Hematopoietic multipotent progenitor cell treated with erythropoietin and hydrocortisone succinate and interleukin-3 and kit ligand, for 15 days (in vitro differentiated cells): ENCODE data around the gene RMC1.
A peak's percentile ranks its signal among the peaks of the same experiment; 100 is the strongest.
"Not testable (repeated sequence)": the region's sequence is repeated elsewhere in the genome, so short reads cannot be mapped to it uniquely, and the experiment has no call there.

Source experiments
- DNase-seq: peaks from one replicate; pipeline ENCODE4 v3.0.0-alpha.2; 2015; ENCODE audit warnings: low spot score

RMC1 gene

DNA sequence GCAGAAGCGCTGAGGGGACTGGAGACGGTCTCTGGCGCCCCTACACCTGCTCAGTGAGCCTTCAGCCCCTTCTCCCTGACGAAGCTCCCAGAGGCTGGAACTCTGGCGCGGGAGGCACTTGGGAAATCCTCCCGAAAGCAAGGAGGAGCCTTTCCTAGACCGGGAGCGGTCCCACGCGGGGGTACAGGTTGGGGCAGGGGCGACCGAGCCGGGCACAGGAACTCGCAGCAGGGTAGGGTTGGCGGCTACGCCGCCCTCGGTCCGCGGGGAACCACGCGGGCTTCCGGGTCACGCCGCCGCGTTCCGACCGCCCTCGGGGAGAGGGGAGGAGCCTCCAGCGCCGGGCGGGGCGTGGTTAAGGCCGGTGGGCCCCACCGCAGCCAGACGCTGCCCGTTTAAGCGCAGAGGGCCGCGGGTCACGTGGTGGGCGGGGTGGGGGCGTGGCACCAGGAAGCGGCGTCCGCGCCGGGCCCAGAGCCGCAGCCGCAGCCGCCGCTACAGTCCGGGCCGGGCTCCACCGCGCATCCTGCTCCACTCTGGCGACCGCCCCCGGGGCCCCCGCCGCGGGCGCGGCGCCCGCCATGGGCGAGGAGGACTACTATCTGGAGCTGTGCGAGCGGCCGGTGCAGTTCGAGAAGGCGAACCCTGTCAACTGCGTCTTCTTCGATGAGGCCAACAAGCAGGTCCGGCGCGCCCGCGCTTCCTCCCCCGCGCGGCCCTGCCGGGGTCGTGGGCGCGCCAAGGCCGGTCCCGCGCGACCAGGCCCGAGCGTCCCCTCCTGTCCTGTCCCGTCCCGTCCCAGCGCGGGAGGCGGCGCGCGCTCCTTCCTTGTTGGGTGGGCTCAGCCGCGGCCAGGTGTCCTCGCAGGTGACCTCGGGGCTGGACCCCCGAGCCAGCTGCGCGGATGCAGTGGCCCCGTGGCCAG is at the start of gene RMC1:
Gene RMC1 (plus strand): TSS at position 474 of the 925 bp plus-strand sequence. CDS start 108 bp downstream, at position 582.
- peak; percentile 96 for DNase-seq

GRCh38 chr18:23453680-23454058 is 49.6 kb upstream of the RMC1 start:
- peak; percentile 76 for DNase-seq

DNA sequence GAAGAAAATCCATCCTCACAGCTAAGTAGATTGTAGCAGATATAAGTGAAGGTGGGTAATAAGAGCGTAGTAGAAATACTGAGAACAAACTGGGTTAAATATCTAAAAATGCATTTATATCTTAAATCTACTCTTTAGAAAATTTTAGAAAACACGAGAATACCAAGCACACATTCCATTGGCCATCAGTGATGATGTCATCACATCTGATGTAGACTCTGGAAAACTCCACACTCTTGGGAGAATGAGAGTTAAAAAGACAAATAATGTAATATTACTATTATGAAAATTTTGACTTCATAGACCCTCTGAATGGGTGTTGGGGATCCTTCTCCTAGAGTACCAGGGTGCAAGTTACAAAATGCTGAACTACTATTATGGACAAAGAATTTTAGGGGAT is 46.5 kb upstream of the RMC1 start:
- no peak for DNase-seq

DNA sequence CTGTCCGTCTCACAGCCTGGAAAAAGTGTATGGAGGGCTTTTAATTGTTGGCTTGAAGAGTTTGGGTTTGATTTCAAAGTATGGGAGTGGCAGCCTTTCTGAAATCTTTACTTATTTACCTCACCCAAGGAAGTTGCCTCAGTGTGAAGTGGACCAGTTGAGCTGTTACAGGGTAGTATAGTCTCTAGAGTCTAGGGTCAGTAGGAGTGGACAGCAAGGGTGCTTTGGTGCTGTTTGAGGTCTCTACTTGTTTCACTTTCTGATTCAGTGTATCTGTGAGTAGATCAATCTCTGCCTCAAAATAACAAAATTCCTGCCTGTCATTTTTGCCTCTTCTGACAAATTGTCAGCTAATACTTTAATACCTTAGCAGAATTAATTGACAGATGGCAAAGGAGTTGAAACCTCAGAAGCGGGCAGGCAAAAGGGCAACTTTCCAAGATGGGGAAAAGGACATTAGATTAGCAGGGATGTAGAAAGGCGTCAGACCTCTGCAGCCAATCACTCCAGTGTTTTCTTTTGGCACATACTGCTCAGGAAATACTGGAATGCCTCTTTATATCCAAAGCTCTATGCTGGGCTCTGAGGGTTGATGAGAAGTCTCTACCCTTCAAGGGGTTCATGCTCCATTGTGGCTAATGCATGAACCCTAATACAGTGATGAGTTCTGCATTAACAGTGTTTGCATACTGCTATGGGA is 44.3 kb upstream of the RMC1 start:
- no peak for DNase-seq

GRCh38 chr18:23459530-23459921 is 43.8 kb upstream of the RMC1 start:
- DNase-seq = no peak

DNA sequence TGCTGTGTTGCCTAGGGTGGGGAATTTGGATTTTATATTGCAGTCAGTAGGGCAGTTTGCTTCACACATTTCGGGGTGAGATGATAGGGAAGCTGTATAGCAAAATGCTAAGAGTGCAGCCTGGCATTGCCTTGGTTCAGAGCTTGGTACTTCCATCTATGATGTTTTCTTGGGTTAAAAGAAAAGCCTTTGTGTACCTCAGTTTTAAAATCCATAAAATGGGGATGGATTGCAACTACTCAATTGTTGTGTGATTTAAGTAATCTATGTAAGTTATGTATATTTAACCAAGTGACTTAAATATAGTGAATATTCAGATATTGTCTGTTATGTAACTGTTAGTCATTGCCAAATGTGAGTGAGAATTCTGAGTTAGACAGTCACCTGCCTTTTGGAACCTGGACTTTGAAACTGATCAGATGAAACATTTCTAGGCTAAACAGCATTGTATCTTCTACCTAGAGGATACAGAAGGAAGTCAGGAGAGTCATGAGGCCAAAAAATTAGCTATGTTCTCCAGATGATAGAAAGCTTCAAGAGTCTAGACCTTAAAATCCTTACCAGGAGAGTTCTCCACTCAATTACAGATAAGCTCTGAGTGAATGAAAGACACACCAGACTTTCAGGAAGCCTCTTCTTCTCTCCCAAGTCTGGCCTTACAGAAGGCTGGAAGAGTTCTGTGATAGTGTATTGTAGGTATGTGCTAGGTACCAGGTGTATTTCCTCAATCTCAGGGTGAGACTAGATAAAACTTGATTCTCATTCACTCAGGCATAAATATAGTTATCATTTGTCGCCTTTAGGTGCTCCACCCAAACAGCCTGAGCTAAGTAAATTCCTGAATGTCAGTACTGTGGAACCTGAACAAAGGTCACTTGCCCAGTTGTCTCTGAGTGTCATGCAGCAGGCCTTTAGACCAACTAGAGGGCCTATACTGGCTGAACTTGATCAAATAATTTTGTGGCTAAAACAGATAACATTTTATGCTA is 42.7 kb upstream of the RMC1 start:
- no peak for DNase-seq

- no peak for DNase-seq
Measured at GRCh38 chr18:23462876-23463275, 40.4 kb upstream of the RMC1 start.

DNA sequence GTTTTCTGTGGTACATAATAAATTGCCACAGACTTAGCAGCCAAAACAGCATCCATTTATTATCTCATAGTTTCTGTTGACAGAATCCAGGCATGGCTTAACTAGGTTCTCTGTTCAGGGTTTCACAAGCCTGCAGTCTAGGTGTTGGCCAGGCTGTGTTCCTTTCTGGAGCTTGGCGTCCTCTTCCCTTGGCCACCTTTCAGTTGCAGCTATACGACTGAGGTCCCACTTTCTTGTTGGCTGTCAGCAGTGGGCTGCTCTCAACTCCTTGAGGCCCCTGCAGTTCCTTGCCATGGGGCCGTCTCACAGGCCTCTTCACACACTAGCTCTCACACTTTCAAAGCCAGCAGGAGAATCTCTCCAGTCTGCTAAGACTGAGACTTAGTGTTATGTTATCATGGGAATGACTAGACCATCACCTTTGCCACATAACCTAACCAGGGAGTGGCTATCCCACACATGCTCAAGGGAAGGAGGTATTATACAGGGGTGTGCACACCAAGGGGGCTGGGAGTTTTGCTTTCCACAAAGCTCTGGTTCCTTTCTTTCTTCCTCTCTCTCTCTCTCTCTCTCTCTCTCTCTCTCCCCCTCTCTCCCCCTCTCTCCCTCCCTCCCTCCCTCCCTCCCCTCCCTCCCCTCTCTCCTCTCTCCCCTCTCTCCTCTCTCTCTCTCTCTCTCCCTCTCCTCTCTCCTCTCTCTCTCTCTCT is 34.4 kb upstream of the RMC1 start:
- no peak for DNase-seq

GRCh38 chr18:23470620-23471387 is 32.5 kb upstream of the RMC1 start:
- DNase-seq = no peak

DNA sequence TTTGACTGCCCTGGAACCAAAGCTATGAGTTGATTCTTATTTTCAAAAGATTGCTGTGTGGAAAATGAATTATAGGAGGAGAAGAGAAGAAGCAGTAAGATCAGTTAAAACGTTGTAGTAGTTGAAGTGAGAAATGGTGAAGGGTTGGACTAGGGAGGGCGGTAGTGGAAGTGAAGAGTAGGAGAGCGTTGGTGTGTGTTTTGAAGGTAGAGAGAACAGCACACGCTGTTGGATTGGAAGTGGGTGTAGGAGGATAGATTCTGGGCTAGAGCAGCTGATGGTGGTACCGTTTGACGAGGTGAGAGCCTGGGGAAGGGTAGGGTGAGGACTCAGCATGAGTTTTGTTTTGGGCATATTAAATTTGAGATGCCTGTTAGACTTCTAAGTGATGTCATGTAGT is 31.8 kb upstream of the RMC1 start:
- no peak for DNase-seq

GRCh38 chr18:23479829-23480505 is 23.3 kb upstream of the RMC1 start:
- DNase-seq = no peak

DNA sequence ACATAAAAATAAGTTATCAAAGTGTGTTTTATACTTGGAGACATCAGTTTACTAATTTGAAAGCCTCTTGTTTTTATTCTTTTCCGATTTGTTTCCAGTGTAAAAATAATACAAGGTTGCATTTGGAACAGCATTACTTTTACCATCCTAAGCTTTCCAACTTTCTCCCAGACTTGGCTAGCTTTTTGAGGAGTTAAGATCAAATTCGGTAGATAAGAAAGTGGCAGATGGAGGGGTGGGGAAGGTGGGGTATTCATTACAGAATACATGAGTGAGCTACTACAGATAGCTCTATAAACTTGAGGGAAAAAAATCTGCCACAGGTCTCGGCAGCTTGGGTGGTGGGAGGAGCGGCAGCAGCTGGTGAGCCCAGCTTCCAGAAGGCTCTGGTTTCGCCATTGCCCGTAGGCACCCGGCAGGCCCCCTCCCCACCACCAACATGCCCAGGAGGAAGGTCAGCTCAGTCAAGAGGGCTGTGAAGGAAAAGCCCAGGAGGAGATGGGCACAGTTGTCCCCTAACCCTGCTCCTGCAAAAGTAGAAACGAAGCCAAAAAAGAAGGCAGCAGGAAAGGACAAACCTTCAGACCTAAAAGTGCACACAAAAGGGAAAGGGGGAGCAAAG is 18.6 kb upstream of the RMC1 start:
- no peak for DNase-seq

DNA sequence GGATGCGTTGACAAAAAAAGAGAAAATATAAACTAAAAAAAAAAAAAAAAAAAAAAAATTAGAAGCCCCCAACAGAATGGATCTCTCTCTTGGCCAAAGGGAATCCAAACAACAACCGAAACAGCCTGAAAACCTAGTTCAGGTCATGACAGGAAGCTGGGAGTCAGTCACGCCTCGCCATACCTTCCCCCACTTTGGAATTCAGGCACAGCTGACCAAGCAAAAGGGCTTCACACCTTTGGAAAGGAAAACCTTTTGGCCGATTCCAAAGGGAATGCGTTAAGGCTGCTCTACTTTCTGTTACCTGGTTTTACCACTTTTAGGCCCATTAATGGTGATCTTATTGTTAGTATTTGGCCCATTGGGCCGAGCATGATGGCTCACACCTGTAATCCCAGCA is 17.9 kb upstream of the RMC1 start:
- DNase-seq = no peak

GRCh38 chr18:23487738-23488570 is 15.4 kb upstream of the RMC1 start:
- DNase-seq = peak; percentile 75

GRCh38 chr18:23489586-23489985 is 13.7 kb upstream of the RMC1 start:
- not testable (repeated sequence) for DNase-seq

- DNase-seq = no peak
Measured at GRCh38 chr18:23493654-23494053, 9.7 kb upstream of the RMC1 start.

DNA sequence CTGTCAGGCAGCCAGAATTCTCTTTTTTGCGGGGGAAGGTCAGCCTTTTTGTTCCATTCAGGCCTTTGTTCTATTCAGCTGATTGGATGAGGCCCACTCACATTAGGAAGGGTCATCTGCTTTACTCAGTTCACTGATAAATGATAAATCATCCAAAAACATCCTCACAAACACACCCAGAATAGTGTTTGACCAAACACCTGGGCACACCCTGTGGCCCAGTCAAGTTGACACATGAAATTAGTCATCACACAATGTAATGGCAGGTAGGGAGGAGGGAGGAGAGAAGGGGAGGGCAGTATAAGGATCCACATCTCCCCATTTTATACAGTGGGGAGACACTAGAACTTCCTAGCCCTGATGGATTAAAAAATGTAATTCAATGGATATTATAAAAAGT is 8.3 kb upstream of the RMC1 start:
- DNase-seq = no peak

DNA sequence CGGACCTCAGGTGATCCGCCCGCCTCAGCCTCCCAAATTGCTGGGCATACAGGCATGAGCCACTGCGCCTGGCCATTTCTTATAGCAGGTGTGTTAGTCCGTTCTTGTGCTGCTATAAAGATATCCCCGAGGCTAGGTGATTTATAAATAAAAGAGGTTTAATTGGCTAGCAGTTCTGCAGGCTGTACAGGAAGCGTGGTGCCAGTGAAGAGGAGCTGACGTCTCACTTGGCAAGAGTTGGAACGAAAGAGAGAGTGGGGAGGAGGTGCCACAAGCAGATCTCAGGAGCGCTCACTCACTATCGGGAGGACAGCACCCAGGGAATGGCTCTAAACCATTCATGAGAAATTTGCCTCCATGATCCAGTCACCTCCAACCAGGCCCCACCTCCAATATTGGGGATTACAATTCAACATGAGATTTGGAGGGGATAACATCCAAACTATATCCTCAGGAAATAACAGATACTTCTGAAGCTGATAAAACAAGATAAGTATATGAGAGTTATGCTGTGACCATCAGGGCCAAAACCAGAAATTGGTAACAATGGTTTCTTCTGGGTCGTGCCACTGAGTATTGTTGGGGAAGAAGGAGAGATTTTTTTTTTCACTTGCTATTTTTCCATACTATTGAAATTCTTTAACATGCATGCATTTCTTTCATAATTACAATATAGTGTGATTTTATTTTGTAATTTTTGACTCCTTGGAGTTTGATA is 7.4 kb upstream of the RMC1 start:
- DNase-seq = no peak
